ENCODE measurements around the gene CNTNAP2.

Gene CNTNAP2

GRCh38 chr7:147611431-147611830, 1494.8 kb downstream of the CNTNAP2 start:
- no peak for DNase-seq (ENCODE audit: low spot score)
- TF ChIP-seq CTCF (IDR thresholded peaks at IDR 0.05; ENCODE audit: extremely low read depth, missing control alignments) = no peak

- TF ChIP-seq CTCF (IDR thresholded peaks at IDR 0.05; ENCODE audit: extremely low read depth, missing control alignments) = no peak
- DNase-seq (ENCODE audit: low spot score) = no peak
Observed at GRCh38 chr7:147635288-147635687, 1518.7 kb downstream of the CNTNAP2 start.

- no peak for TF ChIP-seq CTCF (IDR thresholded peaks at IDR 0.05; ENCODE audit: extremely low read depth, missing control alignments)
Observed at GRCh38 chr7:147636553-147636952, 1520.0 kb downstream of the CNTNAP2 start.

GRCh38 chr7:147638566-147638965, 1522.0 kb downstream of the CNTNAP2 start:
- DNase-seq (ENCODE audit: low spot score) = no peak
- TF ChIP-seq CTCF (IDR thresholded peaks at IDR 0.05; ENCODE audit: extremely low read depth, missing control alignments) = no peak

More at GRCh38 chr7:147636553-147636952, 1520.0 kb downstream of the CNTNAP2 start:
- DNase-seq (ENCODE audit: low spot score) = no peak

- TF ChIP-seq CTCF (IDR thresholded peaks at IDR 0.05; ENCODE audit: extremely low read depth, missing control alignments) = no peak
- DNase-seq (ENCODE audit: low spot score) = no peak
Observed at GRCh38 chr7:147639037-147639436, 1522.4 kb downstream of the CNTNAP2 start.

- TF ChIP-seq CTCF (IDR thresholded peaks at IDR 0.05; ENCODE audit: extremely low read depth, missing control alignments) = no peak
- DNase-seq (ENCODE audit: low spot score) = no peak
Observed at GRCh38 chr7:147639751-147640150, 1523.2 kb downstream of the CNTNAP2 start.

- TF ChIP-seq CTCF (IDR thresholded peaks at IDR 0.05; ENCODE audit: extremely low read depth, missing control alignments) = no peak
- DNase-seq (ENCODE audit: low spot score) = no peak
Observed at GRCh38 chr7:147640821-147641220, 1524.2 kb downstream of the CNTNAP2 start.
